DMS53 (cell line): ENCODE results near the gene ABI3.
A peak's percentile ranks its signal among the peaks of the same experiment; 100 is the strongest.
"Not testable (repeated sequence)": the region's sequence is repeated elsewhere in the genome, so short reads cannot be mapped to it uniquely, and the experiment has no call there.

Experiments used
- DNase-seq: peaks from one replicate; lab custom pipeline; 2025; lab: John Stamatoyannopoulos, UW

ABI3 gene, protein sequence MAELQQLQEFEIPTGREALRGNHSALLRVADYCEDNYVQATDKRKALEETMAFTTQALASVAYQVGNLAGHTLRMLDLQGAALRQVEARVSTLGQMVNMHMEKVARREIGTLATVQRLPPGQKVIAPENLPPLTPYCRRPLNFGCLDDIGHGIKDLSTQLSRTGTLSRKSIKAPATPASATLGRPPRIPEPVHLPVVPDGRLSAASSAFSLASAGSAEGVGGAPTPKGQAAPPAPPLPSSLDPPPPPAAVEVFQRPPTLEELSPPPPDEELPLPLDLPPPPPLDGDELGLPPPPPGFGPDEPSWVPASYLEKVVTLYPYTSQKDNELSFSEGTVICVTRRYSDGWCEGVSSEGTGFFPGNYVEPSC

DNA sequence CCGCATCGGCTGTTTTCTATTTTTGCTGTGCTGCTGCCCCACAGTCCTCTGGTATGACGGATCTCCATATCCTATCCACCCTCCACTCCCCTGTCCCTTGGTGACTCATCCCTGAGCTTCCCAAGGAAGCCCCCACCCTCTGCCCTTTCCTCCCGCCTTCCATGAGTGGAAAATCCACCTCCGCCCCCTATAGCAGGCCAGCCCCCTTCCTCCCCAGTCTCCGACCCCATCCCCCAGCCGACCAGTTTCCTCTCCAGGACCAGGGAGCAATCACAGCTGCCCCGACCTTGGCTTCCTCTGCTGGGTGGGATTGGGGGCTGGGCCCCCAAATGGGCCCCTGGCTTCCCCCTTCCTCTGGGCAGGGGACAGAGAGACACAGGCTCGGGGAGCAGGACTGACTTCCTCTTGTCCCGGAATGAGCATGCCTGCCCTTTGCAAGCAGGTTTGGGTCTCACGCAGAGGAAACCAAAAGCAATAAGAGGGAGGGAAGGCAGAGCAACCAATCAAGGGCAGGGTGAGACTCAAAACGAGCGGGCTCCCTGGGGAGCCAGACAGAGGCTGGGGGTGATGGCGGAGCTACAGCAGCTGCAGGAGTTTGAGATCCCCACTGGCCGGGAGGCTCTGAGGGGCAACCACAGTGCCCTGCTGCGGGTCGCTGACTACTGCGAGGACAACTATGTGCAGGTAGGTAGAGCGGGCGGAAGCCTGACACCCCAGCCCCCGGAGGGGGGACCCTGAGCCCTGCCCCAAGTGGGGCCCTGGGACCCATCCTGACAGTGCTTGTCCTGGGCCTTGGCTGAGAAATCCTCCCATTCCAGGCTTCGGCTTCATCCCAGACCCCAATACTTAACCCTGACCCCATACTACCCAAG lies at the start of gene ABI3, which contains the start of gene GNGT2:
Gene ABI3, plus strand, starts transcription at position 550 of the 872 bp plus-strand sequence. Its CDS starts 18 bp downstream, at position 568.
Gene GNGT2, minus strand, starts transcription at position 417 of the 872 bp plus-strand sequence. CDS start 3,152 bp downstream, outside the sequence.
- DNase-seq, result no peak

DNA sequence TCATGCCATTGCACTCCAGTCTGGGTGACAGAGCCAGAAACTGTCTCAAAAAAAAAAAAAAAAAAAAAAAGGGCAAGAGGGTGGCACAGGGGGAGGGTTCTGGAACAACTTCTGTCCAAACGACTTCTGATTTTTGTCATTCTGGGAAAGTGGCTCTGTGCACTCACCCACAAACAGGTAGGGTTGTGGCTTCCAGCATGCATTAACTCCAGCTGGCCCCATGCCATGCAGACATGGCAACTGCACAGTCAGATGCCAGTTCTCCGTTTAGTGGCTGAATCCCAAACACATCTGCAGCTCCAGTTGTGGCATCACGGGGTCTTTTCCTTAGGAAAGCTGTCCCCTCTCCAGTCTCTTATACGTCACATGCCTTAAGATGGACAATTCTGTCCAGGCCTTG lies 47.6 kb upstream of the ABI3 start:
- DNase-seq, result no peak

DNA sequence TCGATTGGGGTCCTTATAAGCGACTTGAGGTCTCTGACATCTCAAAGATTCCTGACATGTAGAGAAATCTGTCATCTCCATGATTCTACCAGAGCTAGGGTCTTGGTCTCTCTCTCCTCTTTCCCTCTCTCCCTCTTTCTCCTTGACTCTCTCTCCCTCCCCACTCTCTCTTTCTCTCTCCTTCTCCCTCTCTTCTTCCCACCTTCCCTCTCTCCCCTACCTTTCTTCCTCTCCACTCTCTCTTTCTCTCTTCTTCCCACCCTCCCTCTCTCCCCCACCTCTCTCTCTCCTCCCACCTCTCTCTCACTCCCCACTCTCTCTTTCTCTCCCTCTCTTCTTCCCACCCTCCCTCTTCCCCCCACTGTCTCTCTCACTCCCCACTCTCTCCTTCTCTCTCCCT lies 45.4 kb upstream of the ABI3 start:
- DNase-seq, result no peak

DNA sequence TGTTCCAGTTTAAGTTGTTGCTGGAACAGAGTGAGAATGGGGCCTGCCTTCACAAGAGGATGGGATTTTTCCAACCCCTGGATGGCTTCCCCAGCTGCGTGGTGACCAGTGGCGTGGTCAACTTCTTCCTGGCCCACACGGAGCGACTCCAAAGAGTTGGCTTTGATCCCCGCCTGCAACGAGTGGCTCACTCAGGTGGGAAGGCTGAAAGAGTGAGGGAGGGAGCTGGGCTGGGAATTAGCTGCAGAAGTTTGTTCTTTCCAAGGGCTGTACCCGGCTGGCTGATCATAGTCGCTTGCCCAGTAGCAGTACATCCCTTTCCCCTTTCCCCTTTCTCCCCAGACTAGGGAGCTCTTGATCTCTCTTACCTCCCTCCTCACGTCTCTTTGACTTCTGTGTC lies 41.8 kb upstream of the ABI3 start:
- DNase-seq, result no peak

DNA sequence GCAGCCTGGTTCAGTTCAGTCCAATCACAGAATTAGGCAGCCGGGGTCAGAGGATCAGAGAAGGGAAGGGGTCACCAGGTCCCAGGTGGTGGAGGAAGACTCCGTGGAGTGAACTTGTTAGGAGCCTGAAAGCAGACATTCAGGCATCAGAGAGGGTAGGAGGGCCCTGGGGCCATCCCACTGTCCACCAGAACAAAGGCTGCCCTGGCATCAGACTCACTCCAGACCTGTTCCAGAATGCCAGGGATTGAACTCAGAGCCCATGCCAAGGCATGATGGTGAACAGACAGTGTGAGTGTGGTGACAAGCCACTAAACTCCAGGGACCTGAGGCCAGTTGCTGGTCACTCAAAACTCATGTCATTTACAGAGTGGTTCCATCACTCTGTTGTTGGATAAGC lies 40.3 kb upstream of the ABI3 start:
- no peak for DNase-seq

DNA sequence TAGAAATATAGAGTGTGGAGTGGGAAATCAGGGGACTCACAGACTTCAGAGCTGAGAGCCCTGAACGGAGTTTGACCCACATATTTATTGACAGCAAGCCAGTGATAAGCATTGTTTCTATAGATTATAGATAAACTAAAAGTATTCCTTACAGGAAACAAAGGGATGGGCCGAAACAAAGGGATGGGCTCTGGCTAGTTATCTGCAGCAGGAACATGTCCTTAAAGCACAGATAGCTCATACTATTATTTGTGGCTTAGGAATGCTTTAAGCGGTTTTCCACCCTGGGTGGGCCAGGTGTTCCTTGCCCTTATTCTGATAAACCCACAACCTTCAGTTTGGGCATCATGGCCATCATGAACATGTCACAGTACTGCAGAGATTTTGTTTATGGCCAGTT lies 39.8 kb upstream of the ABI3 start:
- not testable (repeated sequence) for DNase-seq

DNA sequence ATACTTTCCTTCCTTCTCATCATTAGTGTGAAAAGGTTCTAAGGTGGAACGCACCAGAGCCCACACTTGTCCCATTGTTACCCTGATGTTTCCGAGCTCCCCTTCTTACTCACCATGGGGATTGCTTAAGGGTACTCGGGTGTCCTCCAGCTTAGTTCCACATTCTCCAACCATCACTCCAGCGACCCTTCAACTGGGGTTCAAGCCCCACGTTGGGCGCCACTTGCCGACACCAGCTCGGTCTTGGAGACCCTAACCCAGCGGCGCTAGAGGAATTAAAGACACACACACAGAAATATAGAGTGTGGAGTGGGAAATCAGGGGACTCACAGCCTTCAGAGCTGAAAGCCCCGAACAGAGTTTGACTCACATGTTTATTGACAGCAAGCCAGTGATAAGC lies 34.5 kb upstream of the ABI3 start:
- DNase-seq, result not testable (repeated sequence)

DNA sequence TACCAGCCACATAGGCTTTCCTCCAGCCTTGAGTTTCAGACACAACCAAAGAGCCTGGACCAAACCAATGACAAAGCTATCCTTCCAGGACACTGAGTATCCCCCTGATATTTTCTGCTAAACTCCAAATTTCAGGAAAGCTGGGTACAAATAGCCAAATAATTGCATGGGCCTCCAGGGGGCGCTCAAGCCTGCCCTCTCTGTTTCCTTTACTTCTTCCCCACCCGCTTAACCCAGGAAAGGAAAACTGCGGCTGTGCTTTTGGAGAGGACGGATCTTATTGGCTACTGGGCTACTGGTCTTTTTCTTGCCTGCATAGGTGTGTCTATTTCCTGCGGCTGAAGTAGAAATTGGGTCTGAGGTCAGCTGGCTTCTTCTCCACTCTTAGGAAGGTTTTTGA lies 30.2 kb upstream of the ABI3 start:
- DNase-seq, result peak; percentile 71

DNA sequence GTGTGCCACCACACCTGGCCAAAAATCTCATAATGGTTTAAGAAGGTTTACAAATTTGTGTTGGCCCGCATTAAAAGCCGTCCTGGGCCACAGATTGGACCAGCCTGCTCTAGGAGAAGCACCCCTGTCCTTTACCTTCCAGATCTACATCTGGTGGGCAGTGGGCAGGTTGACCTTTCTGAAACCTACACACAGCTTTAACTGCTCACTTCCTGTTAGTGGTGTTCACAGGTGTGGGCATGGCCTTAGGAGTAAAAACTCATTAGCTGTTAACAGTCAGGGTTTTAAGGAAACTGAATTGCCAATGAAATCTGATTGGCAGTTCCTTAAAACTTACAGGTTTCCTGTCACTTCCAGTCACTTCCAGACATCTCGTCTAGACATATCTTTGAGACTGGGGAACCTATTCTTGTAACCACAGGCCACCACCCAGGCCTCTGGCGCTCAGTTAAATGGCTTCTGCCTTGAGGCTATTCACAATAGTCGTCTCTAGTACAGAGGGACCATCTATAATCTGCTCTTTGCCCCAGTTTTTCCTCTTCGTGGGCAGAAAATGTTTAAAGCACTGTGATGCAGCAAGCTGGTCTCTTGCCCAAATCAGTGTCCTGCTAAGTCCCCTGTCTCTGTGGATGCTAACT lies 29.4 kb upstream of the ABI3 start:
- DNase-seq, result no peak

DNA sequence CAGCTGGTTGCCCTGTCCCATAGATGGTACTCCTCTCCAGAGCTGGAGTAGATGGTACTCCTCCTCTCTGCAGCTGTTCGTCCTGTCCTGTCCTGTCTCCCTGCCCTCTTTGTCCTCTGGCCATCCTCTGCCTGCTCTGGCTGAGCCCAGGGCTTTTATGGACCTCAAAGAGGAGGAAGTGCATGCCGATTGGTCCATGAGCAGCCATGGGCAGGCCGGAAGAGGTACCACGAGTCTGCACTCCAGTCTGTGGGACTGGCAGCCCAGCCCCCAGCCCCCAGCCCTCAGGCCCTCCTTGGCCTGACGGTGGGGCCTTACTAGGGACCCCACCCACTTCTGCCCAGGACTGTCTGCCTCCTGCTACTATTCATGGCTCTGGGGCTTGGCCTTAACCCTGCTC lies 27.2 kb upstream of the ABI3 start:
- DNase-seq, result no peak

DNA sequence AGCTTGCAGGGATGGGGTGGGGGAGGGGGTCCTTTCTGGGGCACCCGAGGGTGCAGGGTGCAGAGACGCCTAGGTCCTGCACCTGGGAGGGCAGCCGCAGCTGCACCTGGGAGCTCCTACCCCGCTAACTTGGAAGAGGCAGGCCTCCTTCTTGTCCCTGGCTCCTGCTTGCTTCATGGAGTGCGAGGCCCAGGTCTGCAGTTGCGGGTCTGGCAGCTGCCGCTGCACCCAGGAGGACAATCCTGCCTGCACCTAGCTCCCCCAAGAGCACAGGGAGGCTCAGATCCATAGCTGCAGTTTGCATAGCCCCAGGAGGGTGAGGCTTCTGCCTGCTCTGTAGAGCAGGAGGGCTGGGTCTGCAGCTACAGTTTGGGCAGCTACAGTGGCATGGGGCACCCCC lies 26.7 kb upstream of the ABI3 start:
- DNase-seq, result no peak

DNA sequence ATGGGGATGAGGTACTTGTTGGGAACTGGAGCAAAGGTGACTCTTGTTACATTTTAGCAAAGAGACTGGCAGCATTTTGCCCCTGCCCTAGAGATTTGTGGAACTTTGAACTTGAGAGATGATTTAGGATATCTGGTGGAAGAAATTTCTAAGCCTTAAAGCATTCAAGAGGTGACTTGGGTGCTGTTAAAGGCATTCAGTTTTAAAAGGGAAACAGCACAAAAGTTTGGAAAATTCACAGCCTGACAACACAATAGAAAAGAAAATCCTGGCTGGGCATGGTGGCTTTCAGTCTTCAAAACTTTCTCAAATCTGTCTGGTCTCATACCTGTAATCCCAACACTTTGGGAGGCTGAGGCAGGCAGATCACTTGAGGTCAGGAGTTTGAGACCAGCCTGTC lies 26.0 kb upstream of the ABI3 start:
- not testable (repeated sequence) for DNase-seq

DNA sequence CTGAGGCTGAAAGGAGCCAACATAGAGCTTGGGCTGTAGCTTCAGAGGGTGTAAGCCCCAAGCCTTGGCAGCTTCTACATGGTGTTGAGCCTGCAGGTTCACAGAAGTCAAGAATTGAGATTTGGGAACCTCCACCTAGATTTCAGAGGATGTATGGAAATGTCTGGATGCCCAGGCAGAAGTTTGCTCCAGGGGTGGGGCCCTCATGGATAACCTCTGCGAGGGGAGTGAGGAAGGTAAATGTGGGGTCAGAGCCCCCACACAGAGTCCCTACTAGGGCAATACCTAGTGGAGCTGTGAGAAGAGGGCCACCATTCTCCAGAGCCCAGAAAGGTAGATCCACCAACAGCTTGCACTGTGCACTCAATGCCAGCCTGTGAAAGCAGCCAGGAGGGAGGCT lies 25.1 kb upstream of the ABI3 start:
- not testable (repeated sequence) for DNase-seq

DNA sequence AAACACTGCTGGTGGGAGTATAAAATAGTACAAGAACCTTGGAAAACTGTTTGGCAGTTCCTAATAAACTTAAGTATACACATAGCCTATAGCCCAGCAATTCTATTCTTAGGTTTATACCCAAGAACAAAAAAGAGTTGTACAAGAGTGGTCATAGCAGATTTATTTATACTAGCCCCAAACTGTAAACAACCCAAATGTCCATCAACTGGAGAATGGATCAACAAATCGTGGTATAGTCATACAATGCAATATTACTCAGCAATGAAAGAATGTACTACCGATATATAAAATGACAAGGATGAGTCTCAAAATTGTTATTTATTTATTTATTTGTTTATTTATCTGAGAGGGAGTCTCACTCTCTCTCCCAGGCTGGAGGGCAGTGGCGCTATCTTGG lies 23.2 kb upstream of the ABI3 start:
- no peak for DNase-seq

DNA sequence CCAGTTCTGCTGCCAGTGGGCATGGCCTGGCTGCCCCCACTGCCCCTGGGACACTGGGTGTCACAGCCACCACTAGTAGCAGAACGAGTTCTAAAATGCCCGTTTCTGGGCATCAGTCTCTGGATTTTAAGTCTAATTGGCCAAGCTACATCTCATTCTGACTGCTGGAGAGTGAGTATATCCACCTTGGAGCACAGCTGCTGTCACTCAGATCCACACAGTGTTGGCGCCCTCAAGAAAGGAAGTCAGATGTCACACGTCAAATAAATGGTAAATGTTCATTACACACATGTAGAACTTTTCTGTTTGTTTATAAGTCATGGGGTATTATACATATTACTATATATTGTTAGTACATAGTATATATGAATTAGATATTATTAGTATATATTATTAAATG lies 19.6 kb upstream of the ABI3 start:
- DNase-seq, result peak; percentile 26

DNA sequence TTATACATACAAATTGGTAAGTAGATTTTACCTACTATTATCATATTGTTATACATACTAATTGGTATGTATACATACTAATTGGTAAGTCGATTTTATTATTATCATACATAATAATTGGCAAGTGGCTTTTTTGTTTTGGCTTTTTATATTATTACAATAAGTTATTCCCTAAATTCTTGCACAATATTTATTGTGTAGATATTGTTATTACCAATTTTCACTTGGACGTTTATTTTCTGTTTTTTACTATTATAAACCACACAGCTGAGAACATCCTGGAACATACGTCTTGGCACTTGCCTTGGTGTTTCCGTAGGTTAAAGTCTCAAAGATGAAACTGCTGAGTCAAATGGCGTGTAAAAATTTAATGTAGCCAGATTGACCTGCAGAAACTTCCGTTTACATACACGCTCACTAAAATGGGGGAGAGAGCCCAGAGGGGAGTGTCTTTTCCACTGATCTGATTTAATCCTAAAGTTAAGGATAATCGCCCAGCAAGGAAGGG lies 19.0 kb upstream of the ABI3 start:
- no peak for DNase-seq

DNA sequence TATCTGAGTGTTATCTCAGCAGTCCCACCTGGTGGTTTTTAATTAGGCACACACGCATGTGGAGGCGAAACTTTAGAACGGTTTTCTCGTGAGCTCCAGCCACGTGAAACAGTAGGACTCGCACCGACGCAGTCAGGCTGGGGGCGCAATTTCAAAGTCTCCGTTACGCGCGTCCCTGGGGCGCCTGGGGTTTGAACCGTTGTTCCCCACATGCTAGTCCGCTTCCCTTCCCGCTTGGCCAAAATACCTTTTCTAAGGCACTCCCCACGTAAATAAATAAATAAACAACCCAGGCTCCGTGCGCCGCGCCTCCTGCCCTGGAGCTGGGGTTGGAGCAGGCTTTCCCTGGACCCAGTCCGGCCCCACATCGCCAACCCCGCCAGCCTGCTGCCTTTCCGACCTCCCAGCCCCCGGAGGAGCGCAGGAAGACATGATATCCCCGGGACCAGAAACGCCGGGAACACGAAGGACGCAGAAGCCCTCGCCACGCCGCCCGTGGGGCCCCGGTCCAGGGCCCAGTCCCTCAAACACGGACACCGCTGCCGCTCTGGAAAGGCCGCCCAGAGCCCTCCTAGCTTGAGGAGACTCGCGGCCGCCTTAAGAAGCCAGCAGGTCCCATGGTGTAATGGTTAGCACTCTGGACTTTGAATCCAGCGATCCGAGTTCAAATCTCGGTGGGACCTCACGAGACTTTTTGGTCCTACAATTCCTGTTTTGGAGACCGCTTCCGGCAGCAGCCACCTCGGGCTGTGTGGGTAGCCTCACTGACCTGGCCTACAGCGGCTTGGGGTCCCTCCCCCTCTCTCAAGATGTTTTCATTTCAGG lies 18.4 kb upstream of the ABI3 start:
- peak; percentile 93 for DNase-seq

DNA sequence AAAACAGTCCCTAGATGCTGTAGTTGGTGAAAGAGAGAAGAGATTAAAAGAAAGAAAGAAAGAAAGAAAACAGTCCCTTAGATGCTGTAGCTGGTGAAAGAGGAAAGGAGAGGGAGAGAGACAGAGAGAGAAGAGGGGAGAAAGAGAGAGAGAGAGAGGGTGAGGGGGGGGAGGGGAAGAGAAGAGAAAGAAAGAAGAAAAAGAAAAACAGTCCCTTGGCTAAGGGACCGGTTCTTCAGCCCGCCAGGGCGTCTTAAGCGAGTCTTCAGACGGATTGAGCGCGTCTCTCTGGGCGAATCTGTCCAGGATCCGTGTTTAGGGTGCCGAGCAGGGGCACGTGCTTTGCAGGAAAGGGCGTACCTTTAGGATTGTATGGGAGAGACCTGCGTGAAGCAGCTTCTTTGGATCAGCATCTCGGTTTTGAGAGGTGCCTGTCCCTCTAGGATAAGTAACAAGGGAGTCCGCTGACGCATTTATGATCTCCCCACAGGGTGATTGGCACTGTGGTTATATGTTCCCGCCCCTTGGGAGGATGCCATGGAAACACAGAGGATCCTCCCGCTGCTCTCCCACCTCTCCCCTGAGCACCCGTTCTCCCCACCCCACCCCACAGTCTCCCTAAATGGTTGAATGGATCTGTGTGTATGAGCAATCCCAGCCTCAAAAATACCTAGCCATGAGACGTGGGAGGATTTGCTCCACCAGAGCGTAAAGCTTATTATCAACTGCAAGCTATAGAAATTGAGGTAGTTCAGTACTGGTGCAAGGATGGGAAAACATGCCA lies 16.8 kb upstream of the ABI3 start:
- DNase-seq, result peak; percentile 53

DNA sequence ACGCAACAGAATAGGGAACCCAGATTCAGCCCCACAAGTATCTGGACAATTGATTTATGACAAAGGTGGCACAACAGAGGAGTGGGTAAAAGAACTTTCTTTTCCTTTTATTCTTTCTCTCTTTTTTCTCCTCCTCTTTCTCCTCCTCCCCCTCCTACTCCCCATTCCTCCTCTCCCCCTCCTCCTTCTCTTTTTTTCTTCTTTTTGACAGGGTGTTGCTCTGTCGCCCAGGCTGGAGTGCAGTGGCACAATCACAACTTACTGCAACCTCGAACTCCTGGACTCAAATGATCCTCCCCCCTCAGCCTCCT lies 16.3 kb upstream of the ABI3 start:
- no peak for DNase-seq

DNA sequence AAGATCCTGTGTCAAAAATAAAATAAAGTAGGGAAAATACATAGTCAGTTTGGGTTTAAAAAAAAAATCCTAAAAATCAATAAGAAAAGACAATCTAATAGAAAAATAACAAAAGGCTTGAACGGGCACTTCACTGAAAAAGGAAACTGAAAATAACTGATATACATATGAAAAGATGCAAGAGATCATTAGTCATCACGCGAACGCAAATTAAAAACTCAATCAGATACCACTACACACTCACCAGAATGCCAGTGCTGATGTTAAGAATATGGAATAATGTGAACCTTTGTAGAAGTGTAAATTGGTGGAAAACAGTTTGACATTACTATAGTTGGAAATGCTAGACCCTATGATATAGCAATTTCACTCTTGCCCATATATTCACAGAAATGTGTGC lies 14.8 kb upstream of the ABI3 start:
- DNase-seq, result no peak

DNA sequence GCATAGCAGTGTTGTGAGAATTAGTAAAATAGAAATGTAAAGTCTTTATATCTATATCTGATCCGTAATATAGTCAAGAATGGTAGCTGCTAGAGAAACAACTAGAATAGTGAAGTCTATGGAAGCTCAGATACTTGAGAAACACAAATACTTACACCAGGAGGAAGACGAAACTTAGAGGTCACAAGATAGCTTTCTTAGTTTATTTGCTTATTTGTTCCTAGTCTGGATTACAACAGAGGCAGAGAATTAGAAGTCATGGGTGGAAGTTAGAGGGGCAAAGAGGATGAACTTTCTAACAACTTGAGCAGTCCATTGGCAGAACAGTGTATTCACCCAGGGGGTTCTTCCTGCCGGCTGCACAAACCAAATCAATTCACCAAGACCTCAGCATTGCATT lies 14.0 kb upstream of the ABI3 start:
- DNase-seq, result no peak
